HG03196 (cell line): ENCODE measurements around the gene CREBRF.
"Not testable (repeated sequence)": the region's sequence is repeated elsewhere in the genome, so short reads cannot be mapped to it uniquely, and the experiment has no call there.

Experiments
- ATAC-seq: cut with Tn5 transposase; IDR thresholded peaks from one replicate; pipeline ENCODE4 v1.9.1; 2021; ENCODE audit not compliant: unreplicated experiment

The CREBRF gene

DNA sequence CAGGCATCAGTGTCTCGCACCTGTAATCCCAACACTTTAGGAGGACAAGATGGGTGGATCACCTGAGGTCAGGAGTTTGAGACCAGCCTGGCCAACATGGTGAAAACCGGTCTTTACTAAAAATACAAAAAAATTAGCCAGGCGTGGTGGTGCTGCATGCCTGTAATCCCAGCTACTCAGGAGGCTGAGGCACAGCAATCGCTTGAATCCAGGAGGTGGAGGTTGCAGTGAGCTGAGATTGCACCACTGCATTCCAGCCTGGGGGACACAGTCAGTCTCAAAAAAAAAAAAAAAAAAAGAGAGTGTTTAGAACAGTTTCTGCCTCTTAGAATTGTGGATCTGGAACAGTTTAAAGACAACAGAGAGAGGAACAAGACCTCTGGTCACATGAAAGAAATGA lies 20.3 kb downstream of the CREBRF start:
- not testable (repeated sequence) for ATAC-seq

GRCh38 chr5:173078878-173079277 lies 22.7 kb downstream of the CREBRF start:
- ATAC-seq = no peak

GRCh38 chr5:173089581-173089980 lies 33.4 kb downstream of the CREBRF start:
- no peak for ATAC-seq

DNA sequence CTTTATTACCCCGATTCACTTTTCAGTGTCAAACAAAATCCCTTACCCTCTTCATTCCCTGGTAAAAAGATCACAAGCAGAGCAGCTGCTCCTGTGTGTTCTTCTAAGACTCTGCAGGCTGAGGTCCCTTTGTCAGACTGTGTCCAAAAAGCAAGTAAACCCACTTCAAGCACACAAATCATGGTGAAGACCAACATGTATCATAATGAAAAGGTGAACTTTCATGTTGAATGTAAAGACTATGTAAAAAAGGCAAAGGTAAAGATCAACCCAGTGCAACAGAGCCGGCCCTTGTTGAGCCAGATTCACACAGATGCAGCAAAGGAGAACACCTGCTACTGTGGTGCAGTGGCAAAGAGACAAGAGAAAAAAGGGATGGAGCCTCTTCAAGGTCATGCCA lies 34.5 kb downstream of the CREBRF start:
- no peak for ATAC-seq

- ATAC-seq = no peak
Measured at GRCh38 chr5:173091981-173092380, 35.8 kb downstream of the CREBRF start.

GRCh38 chr5:173093606-173094005 lies 37.5 kb downstream of the CREBRF start:
- ATAC-seq = no peak

- no peak for ATAC-seq
Measured at GRCh38 chr5:173094012-173094661, 38.0 kb downstream of the CREBRF start.

- ATAC-seq = no peak
Measured at GRCh38 chr5:173098787-173099186, 42.6 kb downstream of the CREBRF start.

DNA sequence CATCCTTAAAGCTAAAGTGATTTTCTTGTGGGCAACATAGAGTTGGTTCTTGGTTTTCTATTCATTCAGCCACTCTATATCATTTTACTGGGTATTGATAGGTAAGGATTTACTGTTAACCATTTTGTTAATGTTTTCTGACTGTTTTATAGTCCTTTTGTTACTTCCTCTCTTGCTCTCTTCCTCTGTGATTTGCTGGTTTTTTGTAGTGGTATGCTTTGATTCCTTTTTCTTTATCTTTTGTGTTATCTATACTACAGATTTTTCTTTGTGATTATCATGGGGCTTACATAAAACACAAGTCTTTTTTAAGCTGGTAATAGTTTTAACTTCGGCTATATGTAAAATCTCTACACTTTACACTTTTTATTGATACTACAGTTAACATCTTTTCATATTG lies 43.3 kb downstream of the CREBRF start:
- ATAC-seq = no peak

GRCh38 chr5:173101245-173101644 lies 45.1 kb downstream of the CREBRF start:
- ATAC-seq = no peak

DNA sequence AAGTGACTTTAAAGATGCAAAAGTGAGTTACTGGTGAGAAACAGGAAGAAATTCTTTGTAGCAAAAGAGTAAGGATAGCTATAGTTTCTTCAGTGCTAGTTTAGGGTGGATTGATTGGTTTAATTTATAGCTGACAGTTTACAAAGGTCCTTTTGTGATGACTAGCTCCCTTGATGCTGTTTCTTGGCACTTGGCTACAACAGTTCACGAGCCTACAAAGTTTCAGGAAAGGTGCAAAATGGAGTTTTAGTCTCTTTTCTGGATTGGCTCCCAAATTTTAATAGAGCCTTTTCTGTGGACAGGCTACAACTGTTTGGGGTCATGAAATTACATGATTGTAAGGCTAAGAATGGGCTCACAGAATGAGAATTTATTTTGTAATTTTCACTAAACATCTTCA lies 47.3 kb downstream of the CREBRF start:
- ATAC-seq = no peak

- ATAC-seq = no peak
Measured at GRCh38 chr5:173108914-173109313, 52.8 kb downstream of the CREBRF start.

GRCh38 chr5:173114536-173114935 lies 58.4 kb downstream of the CREBRF start:
- ATAC-seq = no peak

DNA sequence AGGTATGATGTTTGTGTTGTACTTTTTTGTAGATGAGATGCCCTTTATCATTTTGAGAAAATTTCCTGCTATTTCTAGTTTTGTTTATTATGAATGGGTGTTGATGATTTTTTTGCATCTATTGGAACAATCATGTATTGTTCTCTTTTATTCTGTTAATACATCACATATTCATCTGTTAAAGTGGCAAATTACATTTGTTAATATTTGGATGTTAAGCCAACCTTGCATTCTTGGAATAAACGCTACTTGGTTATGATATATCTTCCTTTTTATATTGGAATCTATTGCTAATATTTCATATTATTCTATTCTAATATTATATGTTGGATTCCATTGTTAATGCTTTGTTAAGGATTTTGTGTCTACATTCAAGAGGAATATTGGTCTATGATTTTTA lies 63.6 kb downstream of the CREBRF start:
- ATAC-seq = no peak

GRCh38 chr5:173123416-173123815 lies 67.3 kb downstream of the CREBRF start:
- ATAC-seq = no peak

DNA sequence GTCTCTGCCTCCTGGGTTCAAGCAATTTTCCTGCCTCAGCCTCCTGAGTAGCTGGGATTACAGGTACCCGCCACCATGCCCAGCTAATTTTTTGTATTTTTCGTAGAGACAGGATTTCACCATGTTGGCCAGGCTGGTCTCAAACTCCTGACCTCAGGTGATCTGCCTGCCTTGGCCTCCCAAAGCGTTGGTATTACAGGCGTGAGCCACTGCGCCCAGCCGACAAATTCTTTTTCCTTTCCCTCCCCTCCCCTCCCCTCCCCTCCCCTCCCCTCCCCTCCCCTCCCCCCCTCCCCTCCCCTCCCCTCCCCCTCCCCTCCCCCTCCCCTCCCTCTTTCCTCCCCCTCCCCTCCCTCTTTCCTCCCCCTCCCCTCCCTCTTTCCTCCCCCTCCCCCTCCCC lies 76.0 kb downstream of the CREBRF start:
- not testable (repeated sequence) for ATAC-seq

GRCh38 chr5:173138707-173139106 lies 82.6 kb downstream of the CREBRF start:
- no peak for ATAC-seq

GRCh38 chr5:173139631-173140030 lies 83.5 kb downstream of the CREBRF start:
- no peak for ATAC-seq

DNA sequence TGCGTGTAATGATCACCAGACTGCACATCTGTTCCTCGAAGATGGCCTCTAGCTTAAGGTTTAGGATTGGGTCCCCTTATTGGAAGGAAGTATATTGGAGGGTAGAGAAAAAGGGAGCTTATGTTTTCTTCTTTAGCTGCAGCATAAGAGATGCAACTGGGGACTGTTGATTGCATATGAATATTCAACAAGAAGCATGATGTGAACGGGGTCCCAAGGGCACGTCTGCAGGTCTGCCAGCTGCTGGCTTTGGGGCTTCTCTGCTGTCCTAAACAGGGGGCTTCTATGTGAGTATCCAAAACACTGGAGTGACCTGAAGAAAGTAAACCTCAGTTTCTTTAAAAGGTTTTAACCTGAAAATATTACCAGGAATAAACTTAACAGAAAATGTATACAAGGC lies 84.6 kb downstream of the CREBRF start:
- no peak for ATAC-seq

GRCh38 chr5:173143567-173143966 lies 87.4 kb downstream of the CREBRF start:
- no peak for ATAC-seq

DNA sequence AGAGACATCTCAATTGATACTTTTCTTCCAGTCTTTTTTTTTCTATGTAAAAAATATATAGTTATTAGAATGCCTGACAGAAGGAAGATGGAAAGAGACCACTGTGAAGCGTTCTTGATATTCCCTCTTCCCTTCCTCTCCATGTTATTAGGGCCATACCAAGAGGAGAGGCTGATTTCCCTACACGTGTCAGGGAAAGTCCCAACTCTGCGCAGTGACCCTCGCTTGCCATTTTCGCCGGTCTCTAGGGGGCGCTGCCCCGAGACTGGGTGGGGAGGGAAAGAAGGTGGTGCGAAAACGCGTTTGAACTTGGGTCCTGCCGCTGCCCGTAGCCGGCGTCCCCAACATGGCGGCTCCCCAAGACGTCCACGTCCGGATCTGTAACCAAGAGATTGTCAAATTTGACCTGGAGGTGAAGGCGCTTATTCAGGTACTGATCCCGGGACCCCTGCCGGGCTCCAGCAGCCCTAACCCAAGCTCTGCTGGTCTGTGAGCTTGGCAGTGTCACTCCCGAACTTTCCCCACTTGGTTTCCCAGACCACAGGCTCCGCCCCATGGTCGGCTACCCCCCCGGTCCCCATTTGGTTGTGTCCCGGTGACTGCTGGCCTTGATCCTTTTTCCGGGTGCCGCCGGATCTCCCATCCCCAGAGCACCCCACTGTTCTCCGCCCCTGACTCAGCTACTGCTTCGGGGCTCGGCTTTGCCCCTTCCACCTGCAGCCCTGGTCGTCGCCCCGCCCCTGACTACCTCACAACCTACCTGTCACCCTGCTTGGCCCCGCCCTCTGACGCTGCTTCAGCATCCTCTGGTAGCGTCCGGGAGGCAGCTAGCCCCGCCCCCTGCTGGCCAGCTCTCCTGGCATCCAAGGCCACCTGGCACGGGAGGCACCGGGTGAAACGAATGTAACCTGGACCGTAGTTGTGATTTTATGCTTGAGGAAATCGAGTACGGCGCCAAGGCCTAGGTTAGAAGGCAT lies 88.3 kb downstream of the CREBRF start, which contains the start of gene BNIP1:
BNIP1 (plus strand) TSS at position 332 of the 977 bp plus-strand sequence; CDS start at position 347, 15 bp downstream.
- ATAC-seq = peak; percentile 84

GRCh38 chr5:173148354-173148753 lies 92.2 kb downstream of the CREBRF start:
- no peak for ATAC-seq
